ENCODE data around the gene IRX4.

DNA sequence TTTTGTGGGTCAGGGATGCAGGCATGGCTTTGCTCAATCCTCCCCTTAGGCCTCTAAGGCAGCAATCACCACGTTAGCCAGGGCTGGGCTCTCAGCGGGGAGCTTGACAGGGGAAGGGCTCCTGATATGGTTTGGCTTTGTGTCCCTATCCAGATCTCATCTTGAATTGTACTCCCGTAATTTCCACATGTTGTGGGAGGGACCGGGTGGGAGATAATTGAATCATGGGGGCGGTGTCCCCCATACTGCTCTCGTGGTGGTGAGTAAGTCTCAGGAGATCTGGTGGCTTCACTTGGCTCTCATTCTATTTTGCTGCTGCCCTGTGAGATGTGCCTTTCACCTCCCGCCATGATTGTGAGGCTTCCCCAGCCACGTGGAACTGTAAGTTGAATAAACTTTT lies 11.5 kb upstream of the IRX4 start:
- TF ChIP-seq, protein P1, sequence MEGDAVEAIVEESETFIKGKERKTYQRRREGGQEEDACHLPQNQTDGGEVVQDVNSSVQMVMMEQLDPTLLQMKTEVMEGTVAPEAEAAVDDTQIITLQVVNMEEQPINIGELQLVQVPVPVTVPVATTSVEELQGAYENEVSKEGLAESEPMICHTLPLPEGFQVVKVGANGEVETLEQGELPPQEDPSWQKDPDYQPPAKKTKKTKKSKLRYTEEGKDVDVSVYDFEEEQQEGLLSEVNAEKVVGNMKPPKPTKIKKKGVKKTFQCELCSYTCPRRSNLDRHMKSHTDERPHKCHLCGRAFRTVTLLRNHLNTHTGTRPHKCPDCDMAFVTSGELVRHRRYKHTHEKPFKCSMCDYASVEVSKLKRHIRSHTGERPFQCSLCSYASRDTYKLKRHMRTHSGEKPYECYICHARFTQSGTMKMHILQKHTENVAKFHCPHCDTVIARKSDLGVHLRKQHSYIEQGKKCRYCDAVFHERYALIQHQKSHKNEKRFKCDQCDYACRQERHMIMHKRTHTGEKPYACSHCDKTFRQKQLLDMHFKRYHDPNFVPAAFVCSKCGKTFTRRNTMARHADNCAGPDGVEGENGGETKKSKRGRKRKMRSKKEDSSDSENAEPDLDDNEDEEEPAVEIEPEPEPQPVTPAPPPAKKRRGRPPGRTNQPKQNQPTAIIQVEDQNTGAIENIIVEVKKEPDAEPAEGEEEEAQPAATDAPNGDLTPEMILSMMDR (IDR thresholded peaks at IDR 0.05; ENCODE audit: borderline replicate concordance, extremely low read depth, low read length, poor library complexity, severe bottlenecking) = no peak
- TF ChIP-seq EZH2 (IDR thresholded peaks at IDR 0.05; ENCODE audit: borderline replicate concordance, low read depth, low read length, severe bottlenecking) = no peak

All from DND-41 (cell line).